CD4-positive, alpha-beta T cell treated with Interleukin-10 for 1 hour (primary cell): Measurements from ENCODE around the gene RNF166.
A peak's percentile ranks its signal among the peaks of the same experiment; 100 is the strongest.

Experiments used
- DNase-seq: peaks from one replicate; pipeline ENCODE4 v3.0.0-alpha.2; 2020

RNF166 gene

DNA sequence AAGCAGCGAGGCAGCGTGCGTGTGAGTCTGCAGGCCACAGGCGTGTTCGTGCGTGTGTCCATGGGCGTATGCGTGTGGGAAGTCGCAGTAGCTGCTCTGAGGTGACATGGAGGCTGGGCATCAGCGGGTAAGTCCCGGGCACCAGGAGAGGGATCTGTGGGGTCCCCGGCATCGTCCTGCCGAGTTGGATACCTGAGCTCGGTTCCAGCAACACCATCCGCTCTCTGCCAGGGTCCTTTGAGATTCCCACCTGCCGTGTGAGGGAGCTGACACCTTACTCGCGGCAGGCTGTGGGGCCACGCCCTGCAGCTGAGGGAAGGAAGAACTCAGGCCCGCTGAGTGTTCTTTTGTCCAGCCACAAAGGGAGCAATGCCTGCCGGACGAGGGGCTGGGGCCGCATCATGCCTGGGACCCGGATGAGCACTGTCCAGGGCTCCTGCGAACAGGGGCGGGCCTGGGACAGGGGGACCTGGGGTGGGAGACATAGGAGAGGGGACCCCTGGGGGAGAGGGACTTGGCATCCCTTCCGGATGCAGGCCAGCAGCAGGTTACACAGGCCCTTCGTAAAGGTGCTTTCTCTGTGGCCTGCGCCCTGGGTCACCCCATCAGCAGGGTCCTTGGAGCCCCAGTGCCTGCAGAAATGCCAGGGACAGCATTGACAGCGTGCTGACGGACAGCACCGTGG, 14.9 kb downstream of the RNF166 start:
- DNase-seq = no peak

DNA sequence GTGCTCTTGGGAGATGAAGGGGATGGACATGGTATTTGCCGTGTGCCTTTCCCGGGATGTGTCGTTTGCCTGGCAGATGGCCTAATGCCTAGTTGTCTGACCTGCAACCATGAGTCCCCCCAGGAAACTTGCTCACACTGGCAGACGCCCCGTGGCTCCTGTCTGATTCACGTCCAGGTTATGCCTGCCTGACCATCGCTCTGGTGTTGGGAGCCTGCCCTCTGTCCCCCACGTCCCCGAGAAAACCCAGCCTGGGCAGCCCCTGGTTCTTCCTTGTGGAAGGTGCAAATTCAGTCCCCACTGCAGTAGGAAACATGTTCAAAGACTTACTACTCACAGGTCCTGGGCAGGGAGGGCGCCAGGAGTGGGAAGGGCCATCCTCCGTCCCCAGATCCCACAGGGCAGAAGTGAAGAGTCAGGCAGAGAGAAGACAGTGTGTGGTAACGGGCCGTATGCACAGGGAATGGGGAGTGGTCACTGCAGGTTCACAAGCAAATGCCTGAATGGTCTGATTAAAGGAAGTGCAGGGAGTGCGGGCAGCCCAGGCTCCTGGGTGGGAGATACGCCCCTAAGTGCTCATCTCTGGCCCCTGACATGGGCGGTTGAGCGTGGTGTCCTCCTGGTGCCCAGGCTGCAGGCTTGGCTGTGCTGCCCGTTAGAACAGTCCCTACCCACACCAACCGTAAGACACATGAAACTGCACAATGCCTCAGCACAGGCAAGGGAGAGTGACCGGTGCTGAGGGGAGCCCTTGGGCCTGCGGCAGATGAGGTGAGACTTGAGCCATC, 15.7 kb downstream of the RNF166 start:
- DNase-seq = no peak

DNA sequence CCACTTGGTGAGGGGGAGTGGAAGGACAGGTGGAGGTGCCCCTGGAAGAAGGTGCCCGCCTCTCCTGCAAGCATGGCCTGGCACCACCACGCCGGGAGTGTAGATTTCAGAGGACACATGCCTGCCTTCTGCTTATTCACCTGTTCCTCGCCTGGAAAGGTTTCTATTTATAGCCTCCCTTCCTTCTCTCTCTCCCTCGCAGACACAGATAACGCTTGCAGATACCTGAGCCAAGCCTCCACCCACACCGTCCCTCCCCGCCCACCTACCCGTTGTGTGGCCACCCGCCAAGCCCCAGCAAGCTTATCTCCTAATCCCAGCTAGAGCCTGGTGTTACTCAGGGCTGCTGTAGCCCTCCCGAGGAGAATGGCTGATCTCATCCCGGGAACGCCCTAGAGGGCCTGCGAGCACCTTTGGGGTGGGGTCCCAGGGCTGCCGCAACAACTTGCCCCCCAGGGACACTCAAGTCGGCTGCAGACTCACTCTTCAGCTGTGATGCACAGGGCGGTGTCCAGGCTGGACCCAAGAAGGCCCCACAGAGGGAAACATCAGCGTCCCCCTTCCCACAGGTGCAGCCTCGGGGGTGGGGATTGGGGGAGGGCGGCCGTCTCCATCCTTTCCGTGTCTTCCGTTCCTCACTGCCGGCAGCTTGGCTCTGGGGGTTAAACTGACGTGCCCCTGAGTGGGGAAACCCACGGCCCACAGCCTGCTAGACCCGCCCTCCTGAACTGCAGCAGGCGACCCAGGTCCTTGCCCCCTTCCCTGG, 18.0 kb downstream of the RNF166 start:
- DNase-seq = no peak

DNA sequence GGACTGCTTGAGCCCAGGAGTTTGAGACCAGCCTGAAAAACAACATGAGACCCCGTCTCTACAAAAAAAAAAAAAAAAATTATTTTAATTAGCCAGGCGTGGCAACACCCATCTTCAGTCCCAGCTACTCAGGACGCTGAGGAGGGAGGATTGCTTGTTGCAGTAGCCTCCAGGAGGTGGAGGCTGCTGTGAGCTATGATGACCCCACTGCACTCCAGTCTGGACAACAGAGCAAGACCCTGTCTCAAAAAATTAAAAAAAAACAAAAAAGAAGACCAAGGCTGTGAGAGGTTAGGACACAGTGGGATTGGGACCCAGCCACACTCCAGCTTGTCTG, 18.6 kb downstream of the RNF166 start:
- no peak for DNase-seq

DNA sequence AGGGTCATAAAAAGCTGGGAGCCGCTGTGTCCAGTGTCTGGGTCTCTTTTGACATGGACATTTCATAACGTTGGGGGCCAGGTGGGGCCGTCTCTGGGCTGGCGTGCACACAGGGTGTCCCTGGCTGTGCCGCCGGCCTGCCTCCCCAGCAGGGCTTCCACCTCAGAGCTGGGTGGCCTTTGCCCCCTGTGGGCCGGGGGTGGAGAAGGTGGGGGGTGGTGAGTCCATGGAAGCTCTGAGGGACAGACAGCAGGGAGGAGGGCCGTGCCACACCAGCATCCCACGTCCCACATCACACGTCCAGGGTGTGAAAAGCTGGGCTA, 19.0 kb downstream of the RNF166 start:
- DNase-seq = no peak

DNA sequence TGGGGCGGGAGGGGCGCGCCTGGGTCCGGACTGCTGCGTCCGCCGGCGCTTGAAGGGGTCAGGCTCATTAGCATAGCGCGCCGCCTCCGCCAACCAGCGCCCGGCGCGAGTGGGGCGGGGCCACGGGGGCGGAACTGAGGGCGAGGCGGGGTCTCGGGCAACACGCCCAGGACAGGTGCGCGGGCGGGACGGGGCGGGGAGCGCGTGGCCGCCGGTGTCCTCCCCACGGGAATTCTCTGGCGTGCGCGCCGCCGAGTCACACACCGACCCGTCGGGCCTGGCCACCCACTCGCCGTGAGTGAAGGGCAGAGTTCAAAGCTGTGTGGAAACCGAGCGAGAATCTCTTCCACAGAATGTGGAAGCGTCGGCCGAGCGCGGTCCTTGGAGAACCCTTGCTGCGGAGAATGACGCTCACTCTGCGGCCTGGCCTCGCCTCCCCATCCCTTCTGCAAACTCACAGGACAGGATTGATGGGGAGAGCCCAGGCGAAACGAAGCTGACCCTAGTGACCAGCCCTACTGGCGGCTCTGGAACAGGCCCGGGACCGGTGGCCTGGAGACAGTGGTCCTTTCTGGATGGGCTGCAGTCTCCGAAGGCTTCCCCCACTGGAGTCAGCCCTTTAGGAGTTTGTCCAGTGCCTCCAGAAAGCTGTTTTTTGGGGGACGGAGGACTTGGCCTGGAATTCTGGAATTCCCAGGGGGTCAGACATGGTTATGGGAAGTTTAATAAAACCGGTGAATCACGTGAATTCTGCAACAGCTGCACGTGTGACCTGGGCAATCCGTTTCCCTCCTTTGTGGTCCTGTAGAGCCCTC, 19.6 kb downstream of the RNF166 start, which contains the start of gene SNAI3:
Gene SNAI3, minus strand, starts transcription at position 69 of the 815 bp plus-strand sequence. CDS start 101 bp downstream, outside the sequence.
- peak; percentile 87 for DNase-seq

DNA sequence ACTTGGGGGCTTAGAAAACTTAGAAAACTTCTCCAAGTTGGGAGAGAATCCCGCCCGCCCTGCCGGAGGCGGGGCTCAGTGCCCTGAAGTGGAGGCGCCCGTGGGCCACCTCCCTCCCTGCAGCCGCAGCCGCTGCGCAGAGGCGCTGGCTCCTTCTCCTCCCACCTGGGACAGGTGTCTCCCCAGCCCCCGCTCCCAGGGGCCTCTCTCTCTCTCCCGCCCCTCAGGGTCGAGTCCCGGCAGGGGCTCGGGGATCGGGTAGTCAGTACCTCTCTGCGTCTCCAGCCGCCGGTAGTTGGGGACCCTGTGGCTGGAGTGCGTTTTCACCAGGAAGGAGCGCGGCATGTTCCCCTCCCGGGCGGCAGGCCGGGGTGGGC, 20.2 kb downstream of the RNF166 start:
- DNase-seq = no peak

DNA sequence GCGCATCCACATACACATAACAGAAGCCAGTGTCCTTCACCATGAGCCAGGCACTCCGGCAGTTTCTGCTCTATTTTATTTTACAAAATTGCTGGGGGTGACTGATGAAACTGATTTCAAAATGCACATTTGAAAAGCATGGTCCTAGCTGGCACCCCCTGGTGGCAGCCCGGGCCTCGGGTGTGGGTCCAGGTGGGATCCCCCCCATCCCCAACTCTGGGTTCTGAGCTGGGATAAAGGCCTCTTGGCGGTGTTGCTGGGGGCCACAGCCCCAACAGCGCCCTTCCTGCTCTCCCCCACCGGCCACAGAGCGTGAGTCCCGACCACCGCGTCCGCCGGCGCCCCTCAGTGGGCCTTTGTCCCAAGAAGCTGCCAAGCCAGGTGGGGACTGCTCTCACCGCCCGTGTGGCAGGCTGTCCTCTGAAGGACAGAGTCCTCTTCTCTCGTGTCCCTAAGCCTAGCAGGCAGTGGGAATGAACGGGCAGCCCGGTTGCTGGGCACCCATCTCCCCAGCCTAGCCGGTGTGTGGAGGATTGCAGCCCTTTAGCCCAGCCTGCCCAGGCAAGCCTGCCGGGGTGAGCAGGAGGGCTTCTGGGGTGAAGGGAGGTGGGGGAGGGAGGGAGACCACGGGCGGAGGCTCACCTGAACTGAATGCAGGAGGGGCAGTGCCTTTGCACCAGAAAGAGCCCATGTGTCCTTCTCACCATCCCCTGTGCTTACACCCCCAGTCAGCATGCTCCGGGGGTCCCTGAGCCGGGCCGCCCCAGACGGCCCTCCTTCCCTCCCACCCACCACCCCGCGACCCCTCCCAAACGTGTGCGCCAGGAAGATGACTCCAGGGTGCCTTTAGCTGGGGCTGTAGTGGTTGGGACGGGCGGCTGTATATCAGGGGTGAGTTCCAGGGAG, 20.8 kb downstream of the RNF166 start:
- DNase-seq = peak; percentile 63

DNA sequence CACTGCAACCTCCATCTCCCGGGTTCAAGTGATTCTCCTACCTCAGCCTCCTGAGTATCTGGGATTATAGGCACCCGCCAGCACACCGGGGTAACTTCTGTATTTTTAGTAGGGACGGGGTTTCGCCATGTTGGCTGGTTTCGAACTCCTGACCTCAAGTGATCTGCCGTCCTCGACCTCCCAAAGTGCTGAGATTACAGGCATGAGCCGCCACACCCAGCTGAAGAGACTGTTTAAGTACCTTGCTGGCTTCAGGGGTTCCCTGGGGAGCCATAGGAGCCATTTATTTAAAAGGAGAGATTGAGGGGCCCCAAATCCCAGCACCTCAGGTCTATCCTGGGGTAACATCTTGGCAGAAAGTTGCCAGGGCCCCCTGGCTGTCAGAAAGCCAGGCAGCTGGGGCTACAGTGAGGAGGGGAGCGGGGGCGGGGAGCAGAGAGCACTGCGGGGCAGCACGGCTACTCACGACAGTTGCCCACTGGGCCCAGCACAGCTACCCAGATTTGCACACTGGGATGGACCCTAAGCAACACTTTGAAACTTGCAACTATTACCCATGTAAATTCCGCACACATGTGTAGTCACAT, 21.5 kb downstream of the RNF166 start:
- DNase-seq = no peak

DNA sequence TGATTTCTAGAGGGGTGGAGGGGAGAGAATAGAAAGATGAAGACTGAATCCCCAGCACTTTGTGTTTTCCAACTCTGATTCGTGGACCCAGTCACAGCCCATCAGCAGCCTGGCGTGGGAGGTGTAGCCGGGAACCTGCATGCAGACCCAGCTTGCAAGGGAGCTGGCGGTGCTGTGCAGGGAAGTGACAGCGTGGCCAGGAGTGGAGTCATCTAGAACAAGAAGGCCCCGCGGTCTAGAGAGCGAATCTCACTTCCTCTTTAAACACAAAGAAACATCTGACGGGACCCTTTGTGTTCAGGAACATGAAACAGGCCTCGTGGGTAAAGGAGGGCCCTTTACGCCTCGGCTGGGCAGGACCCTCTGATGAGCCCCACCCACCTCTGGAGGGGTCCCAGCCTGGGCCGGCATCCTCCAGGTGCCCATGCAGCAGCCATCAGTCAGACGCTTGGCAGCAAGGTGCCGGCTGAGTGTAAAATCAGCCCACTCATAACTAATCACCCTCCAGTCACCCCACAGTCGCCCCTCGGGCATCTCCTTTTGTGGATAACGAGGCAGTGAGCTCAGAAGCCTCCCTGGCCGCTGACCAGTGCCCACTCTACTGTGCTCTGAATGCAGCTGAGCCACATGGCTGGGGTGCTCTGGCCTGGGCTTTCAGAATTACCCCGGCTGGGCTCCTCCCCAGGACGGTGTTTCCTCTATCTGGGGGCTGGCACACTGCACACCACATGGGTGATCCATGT, 24.3 kb downstream of the RNF166 start:
- peak; percentile 58 for DNase-seq

DNA sequence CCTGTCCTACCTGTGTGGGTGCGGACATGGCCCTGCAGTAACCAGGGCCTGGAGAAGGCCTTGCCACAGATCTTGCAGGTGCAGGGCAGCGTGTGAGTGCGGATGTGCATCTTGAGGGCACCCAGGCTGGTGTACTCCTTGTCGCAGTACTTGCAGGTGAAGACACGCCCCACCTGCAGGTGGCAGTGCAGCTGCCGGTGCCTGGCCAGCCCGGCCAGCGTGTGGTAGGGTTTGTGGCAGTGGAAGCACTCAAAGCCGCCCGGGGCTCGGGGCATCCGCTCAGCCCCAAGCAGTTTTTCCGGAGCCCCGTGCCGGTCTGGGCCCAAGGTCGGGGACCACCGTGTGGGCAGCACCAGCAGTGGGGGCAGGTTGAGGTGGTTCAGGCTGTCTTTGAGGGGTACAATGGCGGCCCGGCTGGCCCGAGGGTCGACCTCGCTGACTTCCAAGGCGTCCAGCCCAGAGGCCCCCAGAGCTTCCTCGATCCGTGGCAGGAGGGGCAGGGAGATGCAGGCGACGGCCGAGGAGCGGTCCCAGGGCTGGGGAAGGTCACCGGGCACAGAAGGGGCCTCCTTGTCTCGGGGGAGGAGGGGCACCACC, 25.0 kb downstream of the RNF166 start:
- peak; percentile 68 for DNase-seq

DNA sequence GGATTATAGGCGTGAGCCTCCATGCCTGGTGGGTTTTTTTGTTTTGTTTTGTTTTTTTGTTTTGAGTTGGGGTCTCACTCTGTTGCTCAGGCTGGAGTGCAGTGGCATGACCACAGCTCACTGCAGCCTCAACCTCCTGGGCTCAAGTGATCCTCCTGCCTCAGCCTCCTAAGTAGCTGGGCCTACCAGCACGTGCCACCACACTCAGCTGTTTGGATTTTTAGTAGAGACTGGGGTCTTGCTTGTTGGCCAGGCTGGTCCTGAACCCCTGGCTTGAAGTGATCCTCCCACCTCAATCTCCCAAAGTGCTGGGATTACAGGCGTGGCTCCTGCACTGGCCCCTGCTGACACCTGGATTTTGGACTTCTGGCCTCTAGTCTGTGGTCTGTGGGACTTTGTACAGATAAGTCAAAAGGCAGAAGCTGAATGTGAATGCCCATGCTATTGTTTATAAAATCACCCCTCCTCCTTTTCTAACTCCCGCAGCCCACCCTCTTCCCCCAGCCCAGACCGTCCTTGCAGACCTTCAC, 25.6 kb downstream of the RNF166 start:
- no peak for DNase-seq

DNA sequence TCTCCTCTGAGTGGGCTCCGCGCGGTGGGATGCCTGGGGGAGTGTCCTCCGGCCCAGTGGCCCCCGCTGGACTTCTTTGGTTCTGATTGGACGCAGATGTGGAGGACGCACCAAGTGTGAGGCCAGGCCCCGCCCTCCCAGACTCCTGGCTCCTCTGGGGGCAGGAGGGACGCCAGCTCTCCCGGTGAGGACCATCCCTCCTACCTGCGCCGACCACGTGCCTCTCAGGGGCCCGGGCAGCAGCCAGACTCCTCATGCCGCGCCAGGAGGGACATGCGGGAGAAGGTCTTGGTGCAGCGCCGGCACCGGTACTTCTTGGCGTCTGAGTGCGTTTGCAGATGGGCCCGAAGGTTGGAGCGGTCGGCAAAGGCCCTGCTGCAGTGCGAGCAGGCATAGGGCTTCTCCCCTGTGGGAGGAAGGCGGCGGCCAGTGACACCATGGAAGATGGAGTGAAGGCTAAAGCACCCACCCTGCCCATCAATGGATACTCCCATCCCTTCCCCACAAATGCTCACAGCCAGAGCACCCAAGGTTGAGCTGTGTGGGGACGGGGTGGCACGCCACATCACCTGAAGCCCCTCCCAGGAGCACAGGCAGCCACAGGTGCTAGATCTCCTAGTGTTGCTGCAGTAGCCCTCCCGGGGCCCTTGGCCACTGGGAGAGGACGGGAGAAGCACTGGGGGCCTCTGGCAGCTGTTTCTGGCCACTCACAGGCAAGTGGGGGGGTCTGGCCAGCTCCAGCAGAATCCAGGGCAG, 27.8 kb downstream of the RNF166 start:
- no peak for DNase-seq

DNA sequence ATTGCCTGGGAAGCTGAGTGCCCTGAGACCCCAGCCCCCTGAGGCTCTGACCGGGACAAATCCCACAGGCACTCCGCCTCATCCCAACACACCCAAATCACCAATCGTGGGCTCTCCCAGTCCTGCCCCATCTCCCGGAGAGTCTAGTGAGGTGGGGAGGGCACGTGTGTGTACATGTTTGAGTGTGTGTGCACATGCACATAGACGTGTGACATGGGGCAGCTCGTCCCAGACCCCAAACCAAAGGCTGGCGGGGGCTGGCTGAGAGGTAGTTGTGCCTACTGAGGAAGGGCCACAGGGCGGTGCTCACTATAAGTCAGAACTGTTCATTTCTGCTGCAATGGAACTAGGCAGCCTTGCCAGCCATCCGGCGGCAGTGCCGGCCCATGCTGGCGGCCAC, 28.5 kb downstream of the RNF166 start:
- DNase-seq = no peak

DNA sequence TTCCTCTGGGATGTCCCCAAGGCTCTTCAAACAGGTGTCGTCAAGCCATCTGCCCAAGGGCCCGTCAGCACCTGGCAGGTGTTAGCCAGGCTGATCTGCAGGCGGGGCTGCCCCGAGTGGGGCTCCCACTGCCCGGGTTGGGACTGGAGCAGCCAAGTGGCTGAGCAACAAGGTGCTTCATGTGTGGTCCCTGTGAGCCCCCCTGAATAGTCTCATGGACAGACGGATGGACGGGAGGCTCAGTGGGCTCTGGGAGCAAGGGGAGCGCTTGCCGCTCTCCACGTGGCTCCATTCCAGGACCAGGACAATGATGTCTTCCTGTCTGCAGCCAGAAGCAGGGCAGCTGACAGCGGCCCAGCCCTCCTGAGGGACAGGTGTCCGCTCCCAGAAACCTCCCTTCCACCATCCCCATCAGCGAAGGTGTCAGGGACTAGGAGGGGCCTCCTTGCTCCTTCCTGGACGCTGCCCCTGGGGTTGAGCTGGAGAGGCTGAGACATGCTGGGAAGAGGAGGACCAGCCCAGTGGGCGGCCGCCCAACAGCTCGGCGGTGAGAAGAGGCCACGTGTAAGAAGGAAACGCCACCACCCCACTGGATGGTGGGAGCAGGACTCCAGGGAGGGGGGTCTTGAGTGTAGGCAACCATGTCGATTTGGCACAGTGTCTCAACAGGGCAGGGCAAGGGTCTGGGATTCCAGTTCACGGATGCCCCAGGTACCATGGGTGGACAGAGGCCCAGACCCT, 29.5 kb downstream of the RNF166 start:
- no peak for DNase-seq

DNA sequence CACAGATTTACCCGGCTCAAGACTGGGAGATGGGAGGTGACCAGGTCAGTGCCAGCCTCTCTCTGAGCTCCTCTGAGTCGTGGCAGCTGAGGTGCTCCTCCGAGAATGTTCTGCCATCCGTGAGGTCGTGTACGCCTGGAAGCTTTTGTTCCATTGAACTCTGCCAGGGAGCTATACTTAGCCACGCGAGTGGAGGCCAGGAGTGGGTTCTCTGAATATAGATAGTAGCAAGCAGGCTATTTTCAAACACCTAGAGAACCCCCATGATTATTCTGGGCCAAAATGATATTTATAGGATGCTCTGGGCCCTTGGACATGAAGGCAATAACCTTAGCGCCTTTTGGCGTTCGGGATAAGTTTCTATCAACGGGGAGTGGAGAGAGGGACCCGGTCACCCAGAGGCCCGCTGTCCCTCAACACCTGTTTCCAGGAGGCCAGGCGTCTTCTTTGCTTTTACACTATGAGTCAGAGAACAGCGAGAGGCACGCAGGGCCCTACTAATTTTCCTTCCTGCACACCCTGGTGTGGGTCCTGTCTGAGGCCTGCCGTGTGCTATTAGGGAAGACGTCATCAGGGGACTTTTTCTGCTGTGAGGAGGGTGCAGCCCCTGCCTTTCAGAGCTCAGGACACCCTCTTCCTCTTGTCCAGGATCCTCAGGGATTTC, 32.4 kb downstream of the RNF166 start:
- no peak for DNase-seq

DNA sequence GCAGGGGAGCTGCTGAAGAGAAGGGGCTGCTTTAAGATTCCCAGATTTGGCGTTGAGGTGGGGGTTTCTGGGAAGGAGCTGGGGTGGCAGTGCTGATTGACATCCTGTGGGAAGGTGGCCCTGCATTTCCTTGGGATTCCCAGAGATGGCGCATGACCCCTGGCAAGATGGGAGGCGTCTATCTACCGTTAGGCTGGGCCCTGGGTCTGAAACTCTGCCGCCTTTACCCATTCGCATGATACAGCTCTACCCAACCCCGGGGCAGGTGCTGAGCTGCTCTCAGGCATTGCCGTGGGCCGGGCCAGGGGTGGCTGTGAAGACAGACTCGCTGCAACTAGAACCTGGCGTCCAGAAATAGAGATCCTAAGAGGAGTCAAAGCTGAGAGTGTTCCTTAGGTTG, 33.4 kb downstream of the RNF166 start:
- DNase-seq = no peak

DNA sequence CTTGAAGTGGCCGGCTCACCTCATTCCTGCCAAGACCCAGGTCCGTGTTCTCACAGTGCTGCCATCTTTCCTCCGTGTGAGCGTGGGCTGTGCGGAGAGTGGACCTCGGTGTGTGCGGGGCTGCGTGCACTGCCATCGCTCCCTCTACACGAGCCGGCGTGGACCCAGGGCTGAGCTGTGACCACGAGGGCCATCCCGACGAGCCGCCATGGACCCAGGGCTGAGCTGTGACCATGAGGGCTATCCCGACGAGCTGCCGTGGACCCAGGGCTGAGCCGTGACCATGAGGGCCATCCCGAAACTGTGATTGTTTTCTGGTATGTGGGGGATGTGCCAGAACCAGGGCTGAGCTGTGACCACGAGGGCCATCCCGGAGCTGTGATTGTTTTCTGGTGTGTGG, 34.4 kb downstream of the RNF166 start:
- no peak for DNase-seq
